Stimulated activated CD4-positive, alpha-beta T cell treated with anti-CD3 and anti-CD28 coated beads, Interleukin-15, amount 100 ng/mL, for 1 hour (primary cell): Measurements from ENCODE around the gene HNRNPCL2.
"Not testable (repeated sequence)": the region's sequence is repeated elsewhere in the genome, so short reads cannot be mapped to it uniquely, and the experiment has no call there.

Experiments
- DNase-seq, 2 donors: peaks; one replicate each; pipeline ENCODE4 v3.0.0-alpha.2; 2020; ENCODE audit warnings: low read depth in 1 of 2, low spot score in 1 of 2

HNRNPCL2 gene

DNA sequence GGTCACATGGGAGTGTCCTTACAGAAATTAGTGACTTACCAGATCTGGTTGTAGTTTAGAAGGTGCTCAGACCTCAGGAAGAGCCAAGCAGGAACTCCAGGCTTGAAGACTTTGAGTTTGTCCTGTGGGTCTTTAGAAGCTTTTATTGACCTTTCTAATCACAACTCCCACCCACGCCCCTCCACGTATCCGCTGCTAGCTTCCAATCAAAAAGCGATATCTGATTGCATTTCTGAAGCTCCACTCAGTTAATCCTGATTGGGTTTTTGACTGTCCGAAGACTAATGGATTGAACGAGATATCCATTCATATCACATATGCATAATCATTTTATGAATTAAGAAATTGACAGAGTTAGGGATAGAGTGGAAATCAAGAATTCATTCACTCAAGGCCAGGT lies at the start of gene HNRNPCL2:
Gene HNRNPCL2 (minus strand): TSS at position 101 of the 400 bp plus-strand sequence. CDS start 454 bp downstream, outside the sequence.
- not testable (repeated sequence) for DNase-seq

DNA sequence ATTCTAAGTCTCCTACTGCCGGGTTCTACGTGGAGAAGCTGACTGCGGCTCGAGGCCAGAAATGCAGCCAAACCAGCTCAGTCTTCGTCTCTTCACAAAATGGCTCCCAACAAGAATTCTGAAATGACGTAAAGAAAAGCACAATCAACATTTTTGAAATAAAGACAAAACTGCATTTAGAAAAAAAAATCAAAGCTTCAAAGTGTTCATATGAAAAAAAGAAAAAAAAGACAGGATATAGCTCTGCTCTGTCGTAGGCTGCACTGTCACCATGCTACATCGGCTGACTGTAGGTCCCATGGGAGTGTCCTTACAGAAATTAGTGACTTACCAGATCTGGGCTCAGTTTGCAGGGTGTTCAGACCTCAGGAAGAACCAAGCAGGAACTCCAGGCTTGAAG lies 48.9 kb upstream of the HNRNPCL2 start, which contains the start of gene HNRNPCL4:
Gene HNRNPCL4 (minus strand): TSS at position 101 of the 400 bp plus-strand sequence. CDS start 164 bp downstream, outside the sequence.
- not testable (repeated sequence) for DNase-seq

DNA sequence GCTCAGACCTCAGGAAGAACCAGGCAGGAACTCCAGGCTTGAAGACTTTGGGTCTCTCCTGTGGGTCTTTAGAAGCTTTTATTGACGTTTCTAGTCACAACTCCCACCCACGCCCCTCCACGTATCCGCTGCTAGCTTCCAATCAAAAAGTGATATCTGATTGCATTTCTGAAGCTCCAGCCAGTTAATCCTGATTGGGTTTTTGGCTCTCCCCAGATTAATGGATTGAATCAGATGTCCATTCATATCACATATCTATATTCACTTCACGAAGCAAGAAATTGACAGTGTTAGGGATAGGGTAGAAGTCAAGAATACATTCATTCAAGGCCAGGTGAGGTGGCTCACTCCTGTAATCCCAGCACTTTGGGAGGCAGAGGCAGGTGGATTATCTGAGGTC lies 39.3 kb upstream of the HNRNPCL2 start, which contains the start of gene PRAMEF26:
Gene PRAMEF26 (minus strand): TSS at position 101 of the 400 bp plus-strand sequence. CDS start 2,914 bp downstream, outside the sequence.
- not testable (repeated sequence) for DNase-seq

DNA sequence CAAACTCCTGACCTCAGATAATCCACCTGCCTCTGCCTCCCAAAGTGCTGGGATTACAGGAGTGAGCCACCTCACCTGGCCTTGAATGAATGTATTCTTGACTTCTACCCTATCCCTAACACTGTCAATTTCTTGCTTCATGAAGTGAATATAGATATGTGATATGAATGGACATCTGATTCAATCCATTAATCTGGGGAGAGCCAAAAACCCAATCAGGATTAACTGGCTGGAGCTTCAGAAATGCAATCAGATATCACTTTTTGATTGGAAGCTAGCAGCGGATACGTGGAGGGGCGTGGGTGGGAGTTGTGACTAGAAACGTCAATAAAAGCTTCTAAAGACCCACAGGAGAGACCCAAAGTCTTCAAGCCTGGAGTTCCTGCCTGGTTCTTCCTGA lies 46.2 kb downstream of the HNRNPCL2 start, which contains the start of gene PRAMEF25:
Gene PRAMEF25 (plus strand): TSS at position 301 of the 400 bp plus-strand sequence. CDS start 2,920 bp downstream, outside the sequence.
- DNase-seq, result not testable (repeated sequence)
